H9 (cell line): Measurements from ENCODE around the gene DPYSL5. TPM values are rescaled to one million over a fixed set of nuclear protein-coding genes. Genes with fewer than 3 reads are reported as not detected.

Source experiments
- DNase-seq: peaks from one replicate; pipeline ENCODE4 v3.0.0-alpha.2; 2017
- H2AFZ ChIP-seq: one replicate; pipeline ENCODE4 v1.6.1; 2013; ENCODE audit warnings: mild to moderate bottlenecking, low read length, control low read depth, moderate library complexity
- H2AK5ac ChIP-seq: 2 replicates; pipeline ENCODE4 v1.6.1; 2013; ENCODE audit warnings: low read length, control low read depth, mixed read lengths; ENCODE audit not compliant: insufficient read length
- H2BK120ac ChIP-seq: one replicate; pipeline ENCODE4 v1.6.1; 2013; ENCODE audit warnings: low read depth, mild to moderate bottlenecking, low read length, control low read depth, inconsistent platforms; ENCODE audit not compliant: poor library complexity, severe bottlenecking
- H2BK12ac ChIP-seq: 2 replicates; pipeline ENCODE4 v1.6.1; 2013; ENCODE audit warnings: low read length, control low read depth, mixed read lengths, low read depth; ENCODE audit not compliant: insufficient read length
- H2BK15ac ChIP-seq: 2 replicates; pipeline ENCODE4 v1.6.1; 2013; ENCODE audit warnings: low read depth, low read length, control low read depth
- H2BK20ac ChIP-seq: one replicate; pipeline ENCODE4 v1.6.1; 2013; ENCODE audit warnings: low read depth, mild to moderate bottlenecking, low read length, control low read depth, inconsistent platforms; ENCODE audit not compliant: poor library complexity, severe bottlenecking
- H2BK5ac ChIP-seq: 2 replicates; pipeline ENCODE4 v1.6.1; 2013; ENCODE audit warnings: low read length, control low read depth, mixed read lengths; ENCODE audit not compliant: insufficient read length
- H3K14ac ChIP-seq: 2 replicates; pipeline ENCODE4 v1.6.1; 2013; ENCODE audit warnings: low read length, control low read depth; ENCODE audit not compliant: insufficient read depth
- H3K18ac ChIP-seq: 2 replicates; pipeline ENCODE4 v1.6.1; 2013; ENCODE audit warnings: low read depth, mild to moderate bottlenecking, mixed read lengths, low read length, control low read depth; ENCODE audit not compliant: insufficient read length
- H3K23ac ChIP-seq: 2 replicates; pipeline ENCODE4 v1.6.1; 2013; ENCODE audit warnings: low read length, control low read depth, mixed read lengths, low read depth; ENCODE audit not compliant: insufficient read length
- H3K23me2 ChIP-seq: 2 replicates; pipeline ENCODE4 v1.6.1; 2013; ENCODE audit warnings: low read depth, mild to moderate bottlenecking, mixed read lengths, low read length, control low read depth; ENCODE audit not compliant: insufficient read length, poor library complexity, severe bottlenecking
- H3K27ac ChIP-seq: 2 replicates; pipeline ENCODE4 v1.5.1; 2013; ENCODE audit warnings: low read length, control low read depth, mixed read lengths, low read depth; ENCODE audit not compliant: insufficient read length
- H3K27me3 ChIP-seq: 2 replicates; pipeline ENCODE4 v1.6.1; 2013; ENCODE audit warnings: low read length, control low read depth, inconsistent platforms; ENCODE audit not compliant: insufficient read depth
- H3K4ac ChIP-seq: 2 replicates; pipeline ENCODE4 v1.6.1; 2013; ENCODE audit warnings: low read depth, mild to moderate bottlenecking, control low read depth, inconsistent platforms, low read length, moderate library complexity
- H3K4me1 ChIP-seq: 2 replicates; pipeline ENCODE4 v1.6.1; 2013; ENCODE audit warnings: low read length, control low read depth, inconsistent platforms; ENCODE audit not compliant: insufficient read depth
- H3K4me2 ChIP-seq: 2 replicates; pipeline ENCODE4 v1.6.1; 2013; ENCODE audit warnings: low read length, control low read depth, mixed read lengths; ENCODE audit not compliant: insufficient read length, insufficient read depth
- H3K56ac ChIP-seq: 2 replicates; pipeline ENCODE4 v1.6.1; 2013; ENCODE audit warnings: low read depth, mild to moderate bottlenecking, mixed read lengths, low read length, control low read depth; ENCODE audit not compliant: insufficient read length
- H3K79me1 ChIP-seq: 2 replicates; pipeline ENCODE4 v1.6.1; 2013; ENCODE audit warnings: low read depth, mild to moderate bottlenecking, moderate library complexity, low read length, control low read depth, inconsistent platforms; ENCODE audit not compliant: insufficient read depth, poor library complexity, severe bottlenecking
- H3K79me2 ChIP-seq: 2 replicates; pipeline ENCODE4 v1.6.1; 2013; ENCODE audit warnings: low read length, control low read depth, inconsistent platforms; ENCODE audit not compliant: insufficient read depth
- H3K9ac ChIP-seq: 2 replicates; pipeline ENCODE4 v1.6.1; 2013; ENCODE audit warnings: low read length, control low read depth, mixed read lengths; ENCODE audit not compliant: insufficient read length; ENCODE audit errors: extremely low read depth
- H3K9me3 ChIP-seq: one replicate; pipeline ENCODE4 v1.6.1; 2013; ENCODE audit warnings: low read depth, low read length, inconsistent platforms; ENCODE audit not compliant: control insufficient read depth
- H3T11ph ChIP-seq: one replicate; pipeline ENCODE4 v1.6.1; 2013; ENCODE audit warnings: mild to moderate bottlenecking, low read length, control low read depth, inconsistent platforms
- H4K20me1 ChIP-seq: one replicate; pipeline ENCODE4 v1.6.1; 2013; ENCODE audit not compliant: control insufficient read depth, insufficient read length, insufficient read depth
- H4K5ac ChIP-seq: 2 replicates; pipeline ENCODE4 v1.6.1; 2013; ENCODE audit warnings: low read depth, mild to moderate bottlenecking, mixed read lengths, low read length, control low read depth; ENCODE audit not compliant: insufficient read length
- H4K8ac ChIP-seq: replicated peaks from 2 replicates; pipeline ENCODE4 v1.6.1; 2013; ENCODE audit warnings: low read length, control low read depth, mixed read lengths, low read depth; ENCODE audit not compliant: insufficient read length
- H4K91ac ChIP-seq: 2 replicates; pipeline ENCODE4 v1.6.1; 2013; ENCODE audit warnings: low read depth, mild to moderate bottlenecking, moderate library complexity, mixed read lengths, low read length, control low read depth; ENCODE audit not compliant: insufficient read length
- H3K27ac Mint-ChIP-seq, 3 experiments: 2 replicates in 2 of 3; 3 replicates in 1 of 3; pipeline ENCODE4 v1.8.0; 2020 to 2021; ENCODE audit warnings: mixed read lengths in 3 of 3, mild to moderate bottlenecking in 1 of 3, moderate library complexity in 1 of 3
- H3K27me3 Mint-ChIP-seq: 2 replicates; pipeline ENCODE4 v1.8.0; 2021; ENCODE audit warnings: low read depth, mild to moderate bottlenecking, moderate library complexity, mixed read lengths
- H3K36me3 Mint-ChIP-seq, 3 experiments: 2 replicates in 2 of 3; 3 replicates in 1 of 3; pipeline ENCODE4 v1.8.0; 2020 to 2021; ENCODE audit warnings: low read depth in 3 of 3, mixed read lengths in 3 of 3; ENCODE audit not compliant: insufficient read depth in 1 of 3
- H3K4me1 Mint-ChIP-seq, 2 experiments: 2 replicates each; pipeline ENCODE4 v1.8.0; 2020; ENCODE audit warnings: mixed read lengths in 2 of 2
- H3K4me3 Mint-ChIP-seq, 2 experiments: 2 replicates in 1 of 2; 3 replicates in 1 of 2; pipeline ENCODE4 v1.8.0; 2020 to 2021; ENCODE audit warnings: mild to moderate bottlenecking in 2 of 2, mixed read lengths in 2 of 2, moderate library complexity in 1 of 2
- H3K9me3 Mint-ChIP-seq, 2 experiments: 2 replicates in 1 of 2; 3 replicates in 1 of 2; pipeline ENCODE4 v1.8.0; 2020; ENCODE audit warnings: mild to moderate bottlenecking in 2 of 2, mixed read lengths in 2 of 2, moderate library complexity in 1 of 2
- CTCF ChIP-seq: fragments of 200-600 bp; sonication (generic); conservative IDR thresholded peaks from 3 replicates; pipeline ENCODE4 v1.8.0; 2021; ENCODE audit warnings: antibody characterized with exemption, mild to moderate bottlenecking
- WGBS: extraction: QIAGEN DNeasy Blood & Tissue Kit; methylation state at CpG from one replicate; pipeline ENCODE4 v1.1.7; 2013; ENCODE audit warnings: missing lambda C conversion rate, low lambda C conversion rate, mixed read lengths; ENCODE audit not compliant: insufficient read length; ENCODE audit errors: extremely low coverage; 5-methylcytosine and 5-hydroxymethylcytosine counted together
- total RNA-seq: library from RNA; stranded (reverse); gene quantifications from 2 replicates; pipeline ENCODE4 v1.2.1, GENCODE V29; 2021

DPYSL5 gene
- total RNA-seq, 1 experiment from 2014 or later, result 6.4 TPM

DNA sequence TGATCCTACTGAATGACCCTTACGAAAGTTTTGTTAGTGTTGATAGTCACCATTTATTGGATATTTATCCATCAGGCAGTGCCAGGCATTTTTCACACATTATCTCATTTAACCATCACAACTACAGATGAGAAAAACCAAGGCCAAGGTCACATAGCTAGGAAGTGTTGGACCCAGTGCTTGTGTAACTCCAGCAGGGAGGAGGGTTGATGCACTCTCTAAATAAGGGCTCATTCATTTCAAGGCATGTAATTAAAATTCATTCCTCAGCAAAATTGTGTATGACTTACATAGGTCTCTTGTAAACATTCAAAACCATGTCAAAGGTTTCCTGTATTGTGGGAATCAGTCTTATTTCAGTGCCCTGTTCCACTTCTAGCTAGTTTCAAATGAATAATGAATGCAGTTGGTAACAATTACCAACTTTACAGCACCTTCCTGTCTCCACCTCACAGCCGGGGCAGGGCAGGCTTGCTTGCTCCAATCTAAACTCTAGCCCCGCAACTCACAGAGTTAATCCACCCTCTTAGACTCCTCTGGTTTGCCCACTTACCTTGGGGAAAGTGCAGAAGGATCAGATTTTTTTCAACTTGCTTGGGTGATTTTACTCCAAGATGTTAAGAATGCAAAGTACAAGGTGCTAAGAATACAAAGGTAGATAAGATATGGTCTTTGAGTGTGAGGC is 116.7 kb downstream of the DPYSL5 start:
- WGBS, result no CpG with 5 or more reads among the region's 3 CpGs
- no peak overlapping the region for H2BK5ac ChIP-seq
- H3K27me3 Mint-ChIP-seq, result peaks cover 56% of the 10 kb centered on the region
- no peak overlapping the region for H3K23ac ChIP-seq
- no peaks in the 10 kb centered on the region for H3K9me3 Mint-ChIP-seq
- H3K14ac ChIP-seq, result no peak overlapping the region
- H3K27ac Mint-ChIP-seq, result no peak overlapping the region
- no peak overlapping the region for H3T11ph ChIP-seq
- no peak overlapping the region for H4K91ac ChIP-seq
- no peaks in the 10 kb centered on the region for H4K20me1 ChIP-seq
- H3K18ac ChIP-seq, result no peak overlapping the region
- no peaks in the 10 kb centered on the region for H3K9me3 ChIP-seq
- no peak overlapping the region for H4K8ac ChIP-seq
- H3K9ac ChIP-seq, result no peak overlapping the region
- no peak overlapping the region for H2AK5ac ChIP-seq
- H3K4ac ChIP-seq, result no peak overlapping the region
- H2AFZ ChIP-seq, result no peak overlapping the region
- TF ChIP-seq CTCF, result no peak
- no peak overlapping the region for H3K4me3 Mint-ChIP-seq
- no peak overlapping the region for H2BK20ac ChIP-seq
- H3K36me3 Mint-ChIP-seq, result no peaks in the 10 kb centered on the region
- no peaks in the 10 kb centered on the region for H3K79me2 ChIP-seq
- no peak overlapping the region for H3K27ac ChIP-seq
- no peak for DNase-seq
- H3K4me1 ChIP-seq, result no peaks in the 10 kb centered on the region
- no peak overlapping the region for H2BK15ac ChIP-seq
- H3K4me1 Mint-ChIP-seq, result peaks cover 4 to 7% of the 10 kb centered on the region in 2 experiments; a peak in 3 of 4 replicates
- H4K5ac ChIP-seq, result no peak overlapping the region
- peaks cover 7% of the 10 kb centered on the region; the same call in 1 of the 2 replicates for H3K27me3 ChIP-seq
- H3K56ac ChIP-seq, result no peak overlapping the region
- no peak overlapping the region for H3K4me2 ChIP-seq
- H2BK120ac ChIP-seq, result no peak overlapping the region
- no peaks in the 10 kb centered on the region for H3K23me2 ChIP-seq
- no peaks in the 10 kb centered on the region for H3K79me1 ChIP-seq
- H2BK12ac ChIP-seq, result no peak overlapping the region
